Measurements from ENCODE around the gene FBXO45. TPM values are rescaled to one million over a fixed set of nuclear protein-coding genes. Genes with fewer than 3 reads are reported as not detected.
"Not testable (repeated sequence)": the region's sequence is repeated elsewhere in the genome, so short reads cannot be mapped to it uniquely, and the experiment has no call there.

FBXO45 gene
- total RNA-seq, 2 donors from 2014 or later = 6.3 to 6.5 TPM

DNA sequence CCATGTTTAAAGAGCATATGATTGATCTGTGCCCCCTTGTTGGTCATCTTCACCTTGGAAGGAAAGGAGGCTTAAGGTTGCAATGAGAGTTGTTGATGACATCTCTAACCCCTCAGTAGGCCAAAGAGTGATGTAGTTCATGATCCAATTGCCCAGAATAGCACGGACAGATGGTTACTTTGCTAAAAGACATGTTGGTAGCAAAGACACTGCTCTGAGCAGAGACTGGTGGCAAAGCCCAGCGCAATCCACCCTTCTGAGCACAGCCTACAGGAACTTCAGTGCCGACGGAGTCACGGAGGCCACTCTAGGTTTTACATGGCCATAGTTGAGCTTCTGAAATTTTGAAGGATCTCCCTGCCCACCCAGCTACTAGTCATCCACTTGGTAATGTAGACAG is 21.8 kb downstream of the FBXO45 start:
- Histone ChIP-seq H3K27me3 (no peaks in the 10 kb centered on the region), H3K27ac (no peak overlapping the region), H3K36me3 (no peaks in the 10 kb centered on the region), H3K4me3 (no peak overlapping the region), H3K9me3 (no peaks in the 10 kb centered on the region), H3K4me1 (no peaks in the 10 kb centered on the region)
- DNase-seq (ENCODE audit: low spot score) = no peak
- TF ChIP-seq, protein P1, sequence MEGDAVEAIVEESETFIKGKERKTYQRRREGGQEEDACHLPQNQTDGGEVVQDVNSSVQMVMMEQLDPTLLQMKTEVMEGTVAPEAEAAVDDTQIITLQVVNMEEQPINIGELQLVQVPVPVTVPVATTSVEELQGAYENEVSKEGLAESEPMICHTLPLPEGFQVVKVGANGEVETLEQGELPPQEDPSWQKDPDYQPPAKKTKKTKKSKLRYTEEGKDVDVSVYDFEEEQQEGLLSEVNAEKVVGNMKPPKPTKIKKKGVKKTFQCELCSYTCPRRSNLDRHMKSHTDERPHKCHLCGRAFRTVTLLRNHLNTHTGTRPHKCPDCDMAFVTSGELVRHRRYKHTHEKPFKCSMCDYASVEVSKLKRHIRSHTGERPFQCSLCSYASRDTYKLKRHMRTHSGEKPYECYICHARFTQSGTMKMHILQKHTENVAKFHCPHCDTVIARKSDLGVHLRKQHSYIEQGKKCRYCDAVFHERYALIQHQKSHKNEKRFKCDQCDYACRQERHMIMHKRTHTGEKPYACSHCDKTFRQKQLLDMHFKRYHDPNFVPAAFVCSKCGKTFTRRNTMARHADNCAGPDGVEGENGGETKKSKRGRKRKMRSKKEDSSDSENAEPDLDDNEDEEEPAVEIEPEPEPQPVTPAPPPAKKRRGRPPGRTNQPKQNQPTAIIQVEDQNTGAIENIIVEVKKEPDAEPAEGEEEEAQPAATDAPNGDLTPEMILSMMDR (IDR thresholded peaks at IDR 0.05) = no peak

DNA sequence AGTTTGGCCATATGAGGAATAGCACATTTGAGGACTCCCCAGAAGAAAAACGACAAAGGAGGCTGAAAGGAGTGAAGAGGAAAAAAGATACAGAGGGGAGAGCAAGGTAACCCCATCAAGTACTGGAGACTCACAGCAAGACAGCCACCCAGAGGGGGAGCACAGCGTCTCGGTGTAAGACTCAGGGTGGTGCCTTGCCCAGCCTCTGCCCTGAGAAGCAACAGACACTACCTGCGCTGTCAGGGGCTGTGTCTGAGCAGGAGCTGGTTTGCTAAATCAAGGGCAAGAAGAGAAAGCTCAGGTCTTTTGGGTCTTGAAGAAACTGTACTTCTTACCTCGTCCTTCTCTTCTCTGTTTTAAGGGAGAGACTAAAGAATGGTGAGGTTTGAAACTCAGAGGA is 27.9 kb downstream of the FBXO45 start:
- DNase-seq (ENCODE audit: low spot score) = no peak
- Histone ChIP-seq H3K27me3 (no peaks in the 10 kb centered on the region), H3K9me3 (no peaks in the 10 kb centered on the region), H3K4me3 (no peak overlapping the region), H3K4me1 (no peaks in the 10 kb centered on the region), H3K36me3 (no peaks in the 10 kb centered on the region), H3K27ac (no peak overlapping the region)
- TF ChIP-seq, protein P1 (IDR thresholded peaks at IDR 0.05) = no peak

DNA sequence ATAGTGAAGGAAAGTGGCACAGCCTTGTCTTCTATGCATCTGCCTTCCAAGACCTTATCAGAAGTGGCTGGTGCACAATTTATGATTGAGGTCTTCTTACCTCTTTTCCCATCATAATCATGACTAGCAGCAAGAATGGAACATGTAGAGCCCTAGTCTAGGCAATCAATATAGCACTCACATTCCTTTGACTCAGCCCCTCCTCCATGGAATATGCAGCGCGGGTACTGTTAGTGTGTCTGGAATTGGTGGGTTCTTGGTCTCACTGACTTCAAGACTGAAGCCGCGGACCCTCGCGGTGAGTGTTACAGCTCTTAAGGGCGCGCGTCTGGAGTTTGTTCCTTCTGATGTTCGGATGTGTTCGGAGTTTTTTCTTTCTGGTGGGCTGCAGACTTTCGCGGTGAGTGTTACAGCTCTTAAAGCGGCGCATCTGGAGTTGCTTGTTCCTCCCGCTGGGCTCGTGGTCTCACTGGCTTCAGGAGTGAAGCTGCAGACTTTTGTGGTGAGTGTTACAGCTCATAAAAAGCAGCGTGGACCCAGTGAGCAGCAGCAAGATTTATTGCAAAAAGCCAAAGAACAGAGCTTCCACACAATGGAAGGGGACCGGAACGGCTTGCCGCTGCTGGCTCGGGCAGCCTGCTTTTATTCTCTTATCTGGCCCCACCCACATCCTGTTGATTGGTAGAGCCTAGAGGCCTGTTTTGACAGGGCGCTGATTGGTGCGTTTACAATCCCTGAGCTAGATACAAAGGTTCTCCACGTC is 29.7 kb downstream of the FBXO45 start:
- not testable (repeated sequence) for DNase-seq (ENCODE audit: low spot score); H3K4me3 ChIP-seq; H3K27me3 ChIP-seq; H3K4me1 ChIP-seq; H3K27ac ChIP-seq; H3K9me3 ChIP-seq; H3K36me3 ChIP-seq

DNA sequence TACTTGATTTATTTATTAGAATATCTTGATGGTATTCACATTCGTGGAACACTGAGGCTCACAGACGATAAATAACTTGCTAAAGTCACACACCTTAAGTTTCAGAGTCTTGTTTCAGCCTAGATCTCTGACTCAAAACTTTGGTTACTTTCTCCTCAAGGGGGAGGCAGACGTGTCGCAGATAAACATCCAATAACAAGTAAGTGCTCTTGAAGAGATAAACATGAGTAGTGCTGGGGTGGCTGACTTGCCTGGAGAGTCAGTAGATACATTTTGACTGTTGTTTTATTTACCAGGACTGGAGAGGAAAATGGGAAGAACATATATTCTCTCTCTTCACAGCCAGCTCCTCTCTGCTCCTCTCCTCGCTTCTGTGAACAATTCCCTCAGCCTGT is 31.3 kb downstream of the FBXO45 start:
- peak; percentile 34 for DNase-seq (ENCODE audit: low spot score)
- TF ChIP-seq, protein P1 (IDR thresholded peaks at IDR 0.05) = no peak
- Histone ChIP-seq H3K27me3 (no peaks in the 10 kb centered on the region), H3K4me1 (no peaks in the 10 kb centered on the region), H3K36me3 (no peaks in the 10 kb centered on the region), H3K9me3 (no peaks in the 10 kb centered on the region), H3K4me3 (no peak overlapping the region), H3K27ac (no peak overlapping the region)

DNA sequence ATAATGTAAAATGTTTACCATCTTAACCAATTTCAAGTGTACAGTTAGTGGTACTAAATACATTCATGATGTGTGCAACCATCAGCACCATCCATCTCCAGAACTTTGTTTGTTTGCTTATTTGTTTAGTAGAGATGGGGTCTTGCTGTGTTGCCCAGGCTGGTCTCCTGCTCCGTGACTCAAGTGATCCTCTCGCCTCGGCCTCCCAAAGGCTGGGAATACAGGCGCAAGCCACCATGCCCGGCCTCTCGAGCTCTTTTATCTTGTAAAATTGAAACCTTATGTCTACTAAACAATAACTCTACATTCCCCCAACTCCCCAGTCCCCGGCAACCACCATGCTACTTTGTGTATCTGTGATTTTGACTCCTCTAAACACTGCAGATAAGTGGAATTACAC is 31.9 kb downstream of the FBXO45 start:
- Histone ChIP-seq H3K27ac (no peak overlapping the region), H3K9me3 (no peaks in the 10 kb centered on the region), H3K4me3 (no peak overlapping the region), H3K36me3 (no peaks in the 10 kb centered on the region), H3K4me1 (no peaks in the 10 kb centered on the region), H3K27me3 (no peaks in the 10 kb centered on the region)
- peak; percentile 26 for DNase-seq (ENCODE audit: low spot score)
- TF ChIP-seq, protein P1 (IDR thresholded peaks at IDR 0.05) = no peak

DNA sequence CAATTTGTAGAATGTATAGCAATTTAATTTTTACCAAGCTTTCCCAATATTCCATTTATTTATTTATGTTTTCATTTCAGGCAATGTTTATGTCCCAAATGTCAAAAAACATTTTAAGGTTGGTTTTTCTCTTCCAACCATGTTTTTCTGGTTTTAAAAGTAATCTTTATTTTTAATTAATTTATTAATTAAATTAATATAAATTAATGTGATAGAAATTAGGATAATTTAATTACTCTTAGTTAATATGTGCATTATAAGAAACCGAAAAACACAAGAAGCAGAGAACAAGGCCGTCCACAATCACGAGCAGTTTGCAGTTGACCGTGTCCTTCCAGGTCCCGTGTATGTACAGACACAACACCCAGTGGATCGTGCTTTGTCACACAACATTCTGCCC is 34.2 kb downstream of the FBXO45 start:
- no peak overlapping the region for H3K4me3 ChIP-seq
- no peaks in the 10 kb centered on the region for H3K36me3 ChIP-seq
- no peaks in the 10 kb centered on the region for H3K27me3 ChIP-seq
- H3K4me1 ChIP-seq = no peaks in the 10 kb centered on the region
- TF ChIP-seq, protein P1 (IDR thresholded peaks at IDR 0.05) = no peak
- H3K9me3 ChIP-seq = no peaks in the 10 kb centered on the region
- no peak overlapping the region for H3K27ac ChIP-seq
- no peak for DNase-seq (ENCODE audit: low spot score)

All from right atrium auricular region (tissue), 2 donors.